Measurements from ENCODE around the gene XCR1.
A peak's percentile ranks its signal among the peaks of the same experiment; 100 is the strongest.
"Not testable (repeated sequence)": the region's sequence is repeated elsewhere in the genome, so short reads cannot be mapped to it uniquely, and the experiment has no call there.

The XCR1 gene

GRCh38 chr3:46027021-46027705 is at the start of gene XCR1:
TSS of gene XCR1 (minus strand) at chr3:46027483. CDS start at chr3:46021947, 5,536 bp downstream.
- no peak for DNase-seq

- DNase-seq: no peak
Observed at GRCh38 chr3:46076606-46077005, 49.3 kb upstream of the XCR1 start.

GRCh38 chr3:46075816-46076215 is 48.5 kb upstream of the XCR1 start:
- DNase-seq: no peak

GRCh38 chr3:46071222-46071858 is 44.1 kb upstream of the XCR1 start:
- no peak for DNase-seq

- DNase-seq: no peak
Observed at GRCh38 chr3:46070595-46071093, 43.4 kb upstream of the XCR1 start.

- DNase-seq: no peak
Observed at GRCh38 chr3:46068501-46068900, 41.2 kb upstream of the XCR1 start.

GRCh38 chr3:46067401-46067800 is 40.1 kb upstream of the XCR1 start:
- DNase-seq: no peak

GRCh38 chr3:46065750-46066256 is 38.5 kb upstream of the XCR1 start:
- no peak for DNase-seq

GRCh38 chr3:46065294-46065705 is 38.0 kb upstream of the XCR1 start:
- DNase-seq: peak; percentile 87

GRCh38 chr3:46062679-46063078 is 35.4 kb upstream of the XCR1 start:
- no peak for DNase-seq

- no peak for DNase-seq
Observed at GRCh38 chr3:46061887-46062286, 34.6 kb upstream of the XCR1 start.

GRCh38 chr3:46061108-46061720 is 33.9 kb upstream of the XCR1 start:
- DNase-seq: no peak

- DNase-seq: no peak
Observed at GRCh38 chr3:46060551-46060950, 33.3 kb upstream of the XCR1 start.

GRCh38 chr3:46059432-46059831 is 32.1 kb upstream of the XCR1 start:
- no peak for DNase-seq

- DNase-seq: no peak
Observed at GRCh38 chr3:46058981-46059380, 31.7 kb upstream of the XCR1 start.

GRCh38 chr3:46057716-46058115 is 30.4 kb upstream of the XCR1 start:
- no peak for DNase-seq

- no peak for DNase-seq
Observed at GRCh38 chr3:46056686-46057085, 29.4 kb upstream of the XCR1 start.

GRCh38 chr3:46053761-46054515 is 26.7 kb upstream of the XCR1 start:
- DNase-seq: not testable (repeated sequence)

GRCh38 chr3:46053265-46053664 is 26.0 kb upstream of the XCR1 start:
- not testable (repeated sequence) for DNase-seq

GRCh38 chr3:46052531-46052930 is 25.2 kb upstream of the XCR1 start:
- DNase-seq: no peak

GRCh38 chr3:46049093-46049492 is 21.8 kb upstream of the XCR1 start:
- DNase-seq: no peak

GRCh38 chr3:46046231-46046630 is 18.9 kb upstream of the XCR1 start:
- not testable (repeated sequence) for DNase-seq

GRCh38 chr3:46038916-46039315 is 11.6 kb upstream of the XCR1 start:
- no peak for DNase-seq

Data from stimulated activated CD4-positive, alpha-beta T cell treated with anti-CD3 and anti-CD28 coated beads, Interleukin-4, amount 100 ng/mL, for 24 hours (primary cell).